Activated CD8-positive, alpha-beta memory T cell treated with anti-CD3 and anti-CD28 coated beads, Interleukin-2, amount 50 U/mL, for 1 hour (primary cell): ENCODE results near the gene TYW1B.
"Not testable (repeated sequence)": the region's sequence is repeated elsewhere in the genome, so short reads cannot be mapped to it uniquely, and the experiment has no call there.

Source experiments
- DNase-seq: peaks from one replicate; pipeline ENCODE4 v3.0.0-alpha.2; 2020; ENCODE audit errors: extremely low read depth

The TYW1B gene

DNA sequence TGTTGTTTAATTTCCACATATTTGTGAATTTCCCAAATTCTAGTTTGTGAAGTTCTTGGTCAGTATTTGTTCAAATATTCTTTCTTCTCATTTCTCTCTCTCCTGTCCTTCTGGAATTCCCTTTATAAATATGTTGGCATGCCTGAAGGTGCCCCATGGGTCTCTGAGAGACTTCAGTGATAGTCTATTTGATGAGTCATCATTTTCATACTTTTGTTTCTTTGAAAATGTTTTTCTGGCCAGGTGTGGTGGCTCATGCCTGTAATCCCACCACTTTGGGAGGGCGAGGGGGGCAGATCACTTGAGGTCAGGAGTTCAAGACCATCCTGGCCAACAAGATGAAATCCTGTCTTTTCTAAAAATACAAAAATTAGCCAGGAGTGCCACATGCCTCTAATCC is 127.5 kb downstream of the TYW1B start:
- not testable (repeated sequence) for DNase-seq

DNA sequence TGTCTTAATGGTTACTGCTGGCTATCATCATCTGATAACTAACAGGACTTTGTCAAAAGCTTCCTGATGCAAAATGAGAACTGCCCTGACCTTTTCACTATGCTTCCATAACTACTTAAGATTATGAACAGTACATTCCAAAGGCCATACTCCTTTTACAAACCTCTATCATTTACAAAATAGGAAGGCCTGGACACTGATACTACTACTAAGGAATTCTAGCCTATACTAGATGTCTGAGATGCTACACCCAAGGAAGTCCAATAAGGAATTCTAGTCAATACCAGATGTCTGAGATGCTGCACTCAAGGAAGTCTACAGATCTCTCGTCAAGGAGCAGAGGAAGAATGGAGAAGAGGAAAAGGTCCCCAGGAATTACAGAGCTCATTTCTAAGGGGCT is 130.9 kb downstream of the TYW1B start:
- not testable (repeated sequence) for DNase-seq

DNA sequence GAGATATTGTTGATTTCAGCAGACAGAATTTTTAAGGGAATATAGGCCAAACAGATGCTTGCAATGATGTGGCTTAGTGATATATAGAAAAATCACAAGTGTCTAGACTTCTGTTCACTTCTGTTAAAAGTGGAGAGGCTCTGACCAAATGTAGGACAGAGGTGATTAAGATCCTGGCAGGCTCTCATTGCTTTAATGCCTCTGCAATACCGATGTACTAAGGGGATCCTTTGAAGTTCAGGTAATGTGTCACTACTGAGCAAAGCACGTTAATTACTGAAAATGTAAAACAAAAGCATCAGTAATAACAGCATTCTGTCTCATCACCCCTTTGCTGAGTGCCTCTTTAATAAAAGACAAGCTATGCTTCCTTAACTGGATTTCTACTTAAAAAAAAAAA is 131.4 kb downstream of the TYW1B start:
- not testable (repeated sequence) for DNase-seq

DNA sequence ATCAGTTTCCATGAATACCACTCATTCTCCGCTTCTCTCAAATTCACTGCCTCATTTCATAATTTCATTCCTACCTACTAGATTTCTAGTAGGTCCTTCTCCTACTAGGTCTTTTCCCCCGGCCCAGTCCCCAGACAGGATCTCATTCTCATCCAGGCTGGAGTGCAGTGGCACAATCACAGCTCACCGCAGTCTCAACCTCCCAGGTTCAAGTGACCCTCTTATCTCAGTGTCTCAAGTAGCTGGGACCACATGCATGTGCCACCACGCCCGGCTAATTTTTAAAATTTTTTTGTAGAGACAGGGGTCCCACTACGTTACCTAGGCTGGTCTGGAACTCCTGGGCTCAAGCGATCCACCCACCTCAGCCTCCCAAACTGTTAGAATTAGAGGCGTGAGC is 132.5 kb downstream of the TYW1B start:
- DNase-seq, result not testable (repeated sequence)

DNA sequence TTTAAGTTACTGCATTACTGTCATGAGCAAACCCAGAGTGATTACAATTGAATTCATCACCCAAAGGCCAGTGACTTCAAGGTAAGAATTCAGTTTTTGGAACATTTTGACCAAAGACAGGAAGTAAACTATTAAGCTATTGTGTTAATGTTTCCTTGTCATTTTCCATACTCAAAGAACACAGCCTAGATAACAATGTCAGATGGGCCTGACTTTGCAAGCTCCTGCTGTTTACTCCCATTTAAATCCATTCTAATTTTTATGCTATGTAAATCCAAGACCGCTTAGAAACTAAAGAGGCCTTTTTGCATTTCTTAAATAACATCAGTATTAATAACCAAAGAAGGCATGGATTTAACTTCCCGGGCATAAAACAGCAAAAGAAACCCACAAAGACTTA is 136.6 kb downstream of the TYW1B start:
- DNase-seq, result not testable (repeated sequence)

DNA sequence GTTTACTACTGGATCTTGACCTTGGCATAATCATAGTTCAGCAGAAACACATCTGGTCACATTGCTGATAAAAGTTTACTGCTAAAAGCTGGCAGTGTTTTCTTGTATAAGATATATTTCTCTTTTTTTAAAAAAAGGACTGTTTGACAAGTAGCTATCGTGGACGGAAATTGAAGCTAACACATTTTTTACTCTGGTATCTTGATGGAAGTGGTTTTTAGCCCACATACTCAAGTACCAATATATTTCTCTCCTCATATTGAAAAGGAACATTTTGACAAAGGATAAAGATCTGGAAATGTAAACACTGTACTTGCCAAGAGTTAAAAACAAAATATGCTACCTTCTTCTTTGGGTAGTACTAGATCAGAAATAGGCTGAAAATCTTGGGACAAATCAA is 137.8 kb downstream of the TYW1B start:
- DNase-seq, result not testable (repeated sequence)

DNA sequence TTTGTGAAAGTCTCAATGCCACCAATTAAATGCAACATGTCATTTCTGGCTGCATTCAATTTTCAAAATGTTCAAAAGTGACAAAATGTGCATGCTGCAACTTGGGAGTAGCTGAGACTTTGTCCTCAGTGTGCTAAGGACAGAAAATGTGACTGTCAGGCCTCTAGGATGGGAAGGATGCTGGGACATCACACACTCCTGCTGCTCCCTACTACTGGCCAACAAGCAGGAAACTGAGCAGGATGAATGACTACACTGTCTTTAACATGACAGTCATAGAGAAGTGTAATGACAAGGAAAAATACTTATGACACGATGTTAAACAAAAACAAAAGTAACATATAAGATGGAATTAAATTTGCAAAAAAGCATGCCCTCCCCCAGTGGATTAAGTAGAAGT is 138.7 kb downstream of the TYW1B start:
- DNase-seq, result not testable (repeated sequence)

DNA sequence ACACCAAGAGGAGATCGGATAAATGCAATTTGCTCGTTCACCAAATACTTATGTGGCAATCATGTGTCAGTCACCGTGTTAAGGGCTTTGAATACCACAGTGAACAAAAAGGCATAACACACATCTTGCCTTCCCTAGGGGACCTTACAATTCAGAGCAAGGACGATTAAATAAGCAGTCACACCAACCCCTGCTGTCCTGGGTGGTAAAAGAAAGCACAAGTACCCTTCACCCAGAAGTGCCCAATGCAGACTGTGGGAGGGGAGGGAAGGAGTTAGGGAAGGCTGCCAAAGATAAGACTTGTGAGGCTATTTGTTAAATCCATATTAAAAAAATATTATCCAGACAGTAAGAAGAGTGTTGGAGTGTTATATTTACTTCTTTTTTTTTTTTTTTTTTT is 146.8 kb downstream of the TYW1B start:
- not testable (repeated sequence) for DNase-seq

DNA sequence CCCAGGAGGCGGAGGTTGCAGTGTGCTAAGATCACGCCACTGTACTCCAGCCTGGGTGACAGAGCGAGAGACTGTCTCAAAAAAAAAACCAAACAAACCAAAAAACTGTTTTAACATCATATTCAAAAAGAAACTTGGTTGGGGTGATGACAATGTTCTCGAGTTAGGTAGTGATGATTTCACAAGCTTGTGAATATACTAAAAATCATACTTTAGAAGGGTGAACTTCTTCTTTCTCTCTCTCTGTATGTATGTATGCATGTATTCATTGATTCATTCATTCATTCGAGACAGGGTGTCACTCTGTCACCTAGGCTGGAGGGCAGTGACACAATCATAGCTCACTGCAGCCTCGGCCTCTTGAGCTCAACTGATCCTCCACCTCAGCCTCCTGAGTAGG is 151.1 kb downstream of the TYW1B start:
- DNase-seq, result not testable (repeated sequence)

DNA sequence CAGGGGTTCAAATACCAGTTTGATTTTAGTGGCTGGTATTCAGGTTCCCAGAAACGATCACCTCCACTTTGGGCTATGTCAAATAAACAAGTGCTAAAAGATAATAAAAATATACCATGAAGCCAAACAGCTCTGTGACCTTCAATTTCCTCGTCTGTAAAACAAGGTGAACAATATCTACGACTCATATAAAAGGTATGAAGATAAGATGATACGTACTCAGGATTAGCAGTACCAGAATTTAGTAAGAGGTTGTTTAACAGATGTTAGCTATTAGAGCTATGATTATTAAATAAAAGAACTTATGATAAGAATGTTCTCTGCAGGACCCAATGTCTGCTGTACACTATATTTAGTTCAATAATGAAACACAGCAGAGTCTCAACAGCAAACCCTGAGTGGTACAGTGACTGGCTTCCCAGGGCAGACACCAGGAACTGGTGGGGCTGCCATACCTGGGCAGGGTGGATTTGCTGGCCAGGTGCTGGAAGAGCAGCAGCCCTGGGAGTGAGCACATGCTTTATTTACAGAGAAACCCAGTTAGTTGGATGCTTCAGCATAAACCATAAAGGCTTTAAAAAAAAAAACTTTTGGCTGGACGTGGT is 151.8 kb downstream of the TYW1B start:
- not testable (repeated sequence) for DNase-seq

DNA sequence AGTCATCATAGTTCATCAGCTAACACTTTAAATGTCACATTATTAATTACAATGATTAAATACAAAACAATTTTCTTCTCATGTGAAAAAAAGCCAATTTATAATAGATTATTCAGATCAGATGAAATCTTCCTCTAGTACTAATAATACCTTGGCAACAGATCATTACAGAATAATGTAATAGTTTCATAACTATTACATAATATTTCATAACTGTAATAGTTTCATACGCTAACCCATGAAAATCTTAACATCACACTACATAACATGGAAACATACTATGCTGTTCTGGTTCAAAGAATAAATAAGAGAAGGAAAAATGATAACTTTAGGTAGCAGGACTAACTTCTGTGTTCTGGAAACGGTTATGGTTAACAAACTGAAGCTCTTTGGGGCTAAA is 152.3 kb downstream of the TYW1B start:
- DNase-seq, result not testable (repeated sequence)

DNA sequence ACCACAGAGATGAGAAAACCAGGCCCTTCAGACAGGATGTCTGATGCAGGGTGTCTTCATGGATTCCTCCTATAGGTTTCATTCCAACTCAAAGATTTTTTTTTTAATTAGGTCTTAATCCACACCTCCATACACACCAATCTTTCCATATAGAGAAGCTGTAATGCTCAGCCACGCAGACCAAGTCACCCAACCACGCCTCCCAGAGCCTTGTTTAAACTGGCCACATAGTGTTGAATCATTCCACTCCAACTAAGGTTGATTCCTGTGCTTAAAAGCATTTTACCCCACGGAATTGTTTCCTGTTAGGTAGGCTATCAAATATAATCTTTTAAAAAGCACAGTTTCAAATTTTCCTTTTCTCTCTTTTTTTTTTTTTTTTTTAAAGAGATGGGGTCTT is 153.6 kb downstream of the TYW1B start:
- no peak for DNase-seq

DNA sequence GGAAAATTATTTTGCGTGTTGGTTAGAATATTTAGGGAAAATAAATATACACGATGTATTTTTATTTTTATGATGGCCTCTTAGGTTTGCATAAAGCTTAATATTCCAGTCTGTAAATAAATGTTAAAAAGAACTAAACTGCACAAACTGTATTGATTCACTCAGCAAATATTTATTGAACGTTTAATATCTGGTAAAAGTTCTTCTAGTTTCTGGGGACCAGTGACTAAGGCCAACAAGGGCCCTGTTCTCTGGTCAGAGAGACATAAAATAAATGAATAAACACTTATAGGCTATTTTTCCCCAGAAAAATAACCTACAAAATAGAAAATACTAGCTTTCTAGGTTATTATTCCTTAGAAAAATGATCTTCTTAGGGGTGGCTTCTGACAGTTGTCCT is 157.2 kb downstream of the TYW1B start:
- DNase-seq, result not testable (repeated sequence)

DNA sequence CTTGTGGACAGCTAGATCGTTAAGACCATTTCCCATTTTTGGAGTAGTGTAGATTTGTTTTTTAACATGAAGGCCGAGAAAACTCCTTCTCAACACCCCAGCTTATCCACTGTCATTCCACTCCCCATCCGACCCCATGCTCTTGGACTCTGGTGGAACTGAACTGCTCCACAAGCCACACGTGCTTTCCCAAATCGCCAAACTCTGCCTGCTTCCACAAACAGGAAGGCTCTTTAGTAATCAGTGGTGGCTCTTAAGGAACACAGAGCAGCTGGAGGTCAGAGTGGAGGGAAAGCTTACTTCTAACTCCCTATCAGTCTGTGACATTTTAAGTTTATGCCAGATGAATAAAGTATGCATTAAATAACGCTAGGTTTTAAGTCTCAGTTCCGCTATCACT is 159.6 kb downstream of the TYW1B start:
- DNase-seq, result not testable (repeated sequence)

DNA sequence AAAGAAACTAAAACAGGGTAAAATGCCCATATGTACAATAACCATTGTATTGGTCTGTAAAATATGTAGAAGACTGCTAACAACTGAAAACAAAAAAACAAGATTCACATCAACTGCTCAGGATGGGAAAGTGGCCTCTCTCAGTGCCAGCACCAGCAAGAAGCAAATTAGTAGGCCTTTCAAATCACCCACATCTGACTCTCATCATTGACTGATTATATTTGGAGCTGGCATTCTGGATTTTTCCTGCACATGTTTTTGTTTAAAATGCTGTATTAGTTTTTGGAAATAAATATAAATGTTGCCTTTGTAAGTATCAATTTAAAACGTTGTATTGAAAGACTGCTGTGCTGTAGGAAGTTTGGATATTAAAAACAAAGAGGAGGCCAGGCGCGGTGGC is 161.0 kb downstream of the TYW1B start:
- DNase-seq, result not testable (repeated sequence)

DNA sequence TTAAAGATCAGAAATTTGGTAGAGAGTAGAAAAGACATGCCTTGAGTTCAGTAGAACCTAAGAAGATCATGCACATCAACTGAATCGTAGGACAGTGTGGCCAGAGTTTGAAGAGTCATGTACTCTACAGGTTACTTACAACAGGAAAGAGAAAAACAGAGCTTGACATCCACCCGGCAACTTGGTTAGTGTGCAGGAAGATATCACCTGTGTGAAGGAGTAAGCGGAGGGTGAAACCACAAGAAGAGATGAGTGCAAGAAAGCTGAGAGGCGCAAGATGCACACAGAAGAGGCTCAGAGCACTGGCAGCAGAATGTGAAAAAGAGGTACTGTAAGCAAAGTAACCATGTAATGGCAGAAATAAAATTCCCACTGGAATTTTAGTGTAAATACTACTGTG is 179.4 kb downstream of the TYW1B start:
- DNase-seq, result not testable (repeated sequence)

DNA sequence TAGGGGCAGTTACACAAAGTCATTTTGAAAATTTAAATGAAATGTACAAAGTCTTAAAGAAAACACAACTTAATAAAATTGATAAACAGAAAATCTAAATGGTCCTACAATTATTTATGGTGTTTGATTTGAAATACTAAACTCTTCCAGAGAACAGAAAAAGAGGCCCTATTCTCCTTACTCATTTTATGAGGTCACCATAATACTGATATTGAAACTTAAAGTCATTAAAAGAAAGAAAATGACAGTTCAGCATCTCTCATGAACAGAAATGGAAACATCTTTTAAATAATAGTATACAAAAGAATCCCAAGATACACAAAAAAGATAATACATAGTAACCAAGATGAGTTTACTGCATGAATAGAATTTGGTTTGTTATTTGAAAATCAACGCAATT is 184.3 kb downstream of the TYW1B start:
- not testable (repeated sequence) for DNase-seq

DNA sequence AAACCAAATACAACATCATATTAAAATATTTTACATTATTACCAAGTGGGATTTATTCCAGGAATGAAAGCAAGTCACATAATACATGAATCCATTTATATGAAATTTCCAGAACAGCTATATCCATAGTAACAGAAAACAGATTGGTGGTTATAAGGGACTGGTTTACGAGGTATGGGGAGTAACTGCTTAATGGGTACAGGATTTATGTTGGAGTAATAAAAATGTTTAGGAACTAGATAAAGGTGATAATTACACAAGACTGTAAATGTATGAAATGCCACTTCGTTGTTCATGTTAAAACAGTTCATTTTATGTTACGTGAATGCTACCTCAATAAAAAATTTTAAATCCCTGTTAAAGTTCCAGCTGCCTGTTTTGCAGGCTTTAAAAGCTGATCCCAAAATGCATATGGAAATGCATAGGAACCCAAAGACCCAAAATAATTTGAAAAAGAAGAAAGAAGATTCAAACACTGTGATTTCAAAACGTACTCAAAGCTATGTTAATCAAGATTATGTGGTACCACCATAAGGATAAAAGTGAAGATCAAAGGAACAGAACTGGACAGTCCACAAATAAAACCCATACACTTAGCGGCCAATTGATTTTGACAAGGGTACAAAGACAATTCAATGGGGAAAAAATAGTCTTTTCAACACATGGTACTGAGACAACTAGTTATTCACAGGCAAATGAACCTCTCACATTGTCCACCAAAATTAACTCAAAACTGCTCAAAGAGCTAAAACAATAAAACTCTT is 186.3 kb downstream of the TYW1B start:
- DNase-seq, result not testable (repeated sequence)

DNA sequence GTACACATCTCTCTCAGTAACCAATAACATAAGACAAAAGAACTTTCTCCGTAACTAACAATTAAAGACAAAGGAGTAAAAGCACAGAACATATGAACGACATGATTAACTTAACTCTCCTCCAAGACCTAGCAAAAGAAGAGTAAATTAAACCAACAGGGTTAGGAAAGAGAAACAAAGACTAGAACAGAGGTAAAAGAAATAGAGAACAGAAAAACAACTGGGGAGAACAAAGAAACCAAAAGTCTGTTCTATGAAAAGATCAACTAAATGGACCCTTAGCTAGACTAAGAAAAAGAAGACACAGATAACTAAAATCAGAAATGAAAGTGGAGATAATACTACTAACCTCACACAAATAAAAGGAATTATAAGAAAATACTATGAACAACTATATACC is 187.3 kb downstream of the TYW1B start:
- DNase-seq, result not testable (repeated sequence)

DNA sequence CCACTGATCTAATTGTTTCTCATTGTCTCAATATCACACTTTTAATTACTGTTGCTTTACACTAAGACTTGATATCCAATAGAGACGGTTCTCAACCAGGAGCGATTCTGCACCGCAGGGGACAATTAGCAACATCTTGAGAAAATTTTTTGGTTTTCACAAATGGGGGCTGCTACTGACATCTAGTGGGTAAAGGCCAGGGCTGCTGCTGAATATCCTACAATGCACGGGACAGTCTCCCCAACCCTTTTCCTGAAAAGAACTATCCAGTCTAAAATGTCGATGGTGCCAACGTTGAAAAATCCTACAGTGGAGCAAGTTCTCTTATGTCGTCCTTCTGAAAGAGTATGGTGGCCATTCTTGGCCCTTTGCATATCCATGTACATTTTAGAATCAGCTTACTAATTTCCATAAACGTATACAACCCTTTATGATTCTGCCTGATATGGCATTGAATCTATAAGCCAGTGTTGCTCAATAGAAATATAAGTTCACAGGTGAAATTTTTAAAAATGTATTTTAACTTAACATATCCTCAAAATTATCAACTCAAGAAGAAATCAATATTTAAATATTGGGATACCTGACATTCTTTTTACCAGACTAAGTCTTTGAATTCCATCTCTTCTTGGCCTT is 192.6 kb downstream of the TYW1B start:
- not testable (repeated sequence) for DNase-seq

DNA sequence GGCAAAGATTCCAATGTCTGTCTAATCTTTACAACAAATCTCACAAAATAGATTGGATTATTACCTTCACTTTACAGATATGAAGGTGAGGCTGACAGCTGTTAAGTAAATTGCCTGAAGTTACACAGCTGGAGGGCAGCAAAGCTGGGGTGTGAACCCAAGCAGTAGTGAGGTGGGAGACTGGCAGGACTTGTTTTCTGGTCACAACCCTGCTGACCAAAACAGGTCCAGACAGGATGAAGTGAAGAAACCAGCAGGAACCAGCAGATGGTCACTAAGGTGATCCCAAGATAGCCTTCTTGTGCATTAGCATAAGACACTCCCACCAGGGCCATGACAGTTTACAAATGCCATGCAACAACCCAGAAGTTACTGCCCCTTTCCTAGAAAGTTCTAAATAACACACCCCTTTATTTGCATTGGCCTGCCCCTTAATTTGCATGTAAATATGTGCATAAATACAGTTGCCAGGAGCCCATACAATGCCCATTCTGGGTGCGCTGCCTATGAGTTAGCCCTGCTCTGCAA is 195.2 kb downstream of the TYW1B start:
- DNase-seq, result not testable (repeated sequence)

DNA sequence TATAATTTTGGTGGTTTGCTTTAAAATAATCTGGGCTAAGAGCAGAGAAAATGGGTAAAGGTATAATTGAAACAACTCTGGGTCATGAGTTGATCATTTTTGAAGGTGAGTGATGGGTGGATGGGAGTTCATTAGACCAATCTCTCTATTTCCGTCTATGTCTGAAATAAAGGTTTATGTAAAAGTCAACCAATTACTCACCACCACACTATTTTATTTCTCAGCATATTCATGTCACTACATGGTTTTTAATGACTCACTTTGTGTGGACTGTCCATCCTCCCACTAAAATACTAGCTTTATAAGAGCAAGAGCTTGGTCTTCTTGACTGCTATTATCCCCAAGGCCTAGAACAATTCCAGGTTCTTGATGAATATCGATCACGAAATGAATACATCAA is 199.6 kb downstream of the TYW1B start:
- DNase-seq, result not testable (repeated sequence)
